Measurements from ENCODE around the gene ALDH2.
A peak's percentile ranks its signal among the peaks of the same experiment; 100 is the strongest.
"Not testable (repeated sequence)": the region's sequence is repeated elsewhere in the genome, so short reads cannot be mapped to it uniquely, and the experiment has no call there.

Gene ALDH2

GRCh38 chr12:111757361-111758119 is 9.2 kb upstream of the ALDH2 start:
- FAIRE-seq, result peak; percentile 85
- no peak for DNase-seq (ENCODE audit: extremely low spot score, insufficient read length, low read depth)

DNA sequence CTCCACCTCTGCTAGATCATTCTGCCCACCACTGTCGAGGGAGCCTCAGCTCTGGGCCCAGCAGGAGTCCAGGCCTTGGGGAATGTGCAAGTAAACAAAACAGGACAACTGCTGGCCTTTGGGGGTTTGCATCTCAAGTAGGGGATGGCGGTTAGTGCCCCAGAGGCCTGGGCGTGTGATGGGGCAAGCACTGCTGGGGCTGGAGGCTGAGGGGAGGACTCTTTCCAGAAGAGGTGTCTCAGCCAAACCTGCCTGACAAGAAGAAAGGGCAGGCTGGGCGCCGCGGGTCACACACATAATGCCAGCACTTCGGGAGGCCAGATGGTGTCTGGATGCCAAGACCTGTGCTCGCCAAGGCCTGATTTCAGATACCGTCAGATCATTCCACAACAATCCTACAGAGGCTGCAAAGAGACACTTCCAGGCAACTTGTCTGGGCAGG is 8.6 kb upstream of the ALDH2 start:
- FAIRE-seq, result no peak
- no peak for DNase-seq (ENCODE audit: extremely low spot score, insufficient read length, low read depth)

DNA sequence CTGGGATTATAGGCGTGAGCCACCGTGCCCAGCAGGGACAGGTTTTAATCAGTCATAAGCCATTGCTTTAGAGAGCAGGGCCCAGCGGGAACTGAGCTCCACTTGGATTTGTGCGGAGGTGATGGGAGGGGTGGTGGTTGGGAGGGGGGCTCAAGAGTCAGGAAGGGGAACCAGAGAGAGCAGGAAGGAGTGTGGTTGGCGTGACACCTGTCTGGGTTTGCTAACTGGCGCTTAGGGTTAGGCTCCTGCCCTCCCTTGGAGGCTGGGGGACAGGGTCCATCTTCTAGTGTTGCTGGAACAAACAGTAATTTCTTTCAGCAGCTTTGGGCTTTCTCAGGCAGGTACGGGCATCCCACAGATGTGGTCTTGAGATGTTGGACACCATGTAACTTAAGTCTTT is 7.5 kb upstream of the ALDH2 start:
- DNase-seq (ENCODE audit: extremely low spot score, insufficient read length, low read depth) (no peak), FAIRE-seq (no peak)

GRCh38 chr12:111759991-111760390 is 6.7 kb upstream of the ALDH2 start:
- FAIRE-seq (no peak), DNase-seq (ENCODE audit: extremely low spot score, insufficient read length, low read depth) (no peak)

DNA sequence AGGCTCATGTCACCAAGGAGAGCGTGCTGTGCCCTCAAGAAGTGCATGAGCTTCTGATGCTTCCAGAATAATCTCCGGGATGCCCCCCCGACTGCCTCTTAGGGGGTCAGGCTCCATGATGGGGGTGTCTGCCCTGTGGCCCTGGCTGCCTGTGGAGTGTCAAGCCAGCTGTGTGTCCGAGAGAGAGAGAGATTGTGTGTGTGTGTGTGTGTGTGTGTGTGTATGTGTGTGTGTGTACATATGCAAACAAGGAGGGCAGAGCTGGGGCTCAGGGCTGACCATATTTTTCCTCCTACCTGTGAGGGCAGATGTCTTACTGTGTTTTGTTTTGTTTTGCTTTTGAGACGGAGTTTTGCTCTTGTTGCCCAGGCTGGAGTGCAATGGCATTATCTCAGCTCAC is 5.6 kb upstream of the ALDH2 start:
- DNase-seq (ENCODE audit: extremely low spot score, insufficient read length, low read depth) (no peak), FAIRE-seq (peak; percentile 56)

DNA sequence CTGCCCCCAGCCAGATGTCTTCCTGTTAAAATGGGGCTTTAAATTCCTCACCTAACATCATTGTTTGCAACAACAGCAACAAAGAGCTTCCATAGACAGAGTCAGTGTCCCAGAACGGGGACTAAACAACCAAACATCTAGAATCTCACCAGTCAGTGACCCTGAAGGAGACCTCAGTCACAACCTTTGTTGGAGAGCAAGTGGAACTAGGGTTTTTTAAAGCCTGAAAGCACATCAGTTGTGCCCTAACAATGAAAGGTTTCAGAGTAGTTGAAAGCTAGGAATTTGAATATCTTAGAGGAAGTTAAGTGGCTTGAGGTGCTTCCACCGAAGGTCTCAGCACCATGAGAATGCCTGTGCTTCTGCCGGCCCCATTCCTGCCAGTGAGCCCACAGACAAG is 5.0 kb upstream of the ALDH2 start:
- DNase-seq (ENCODE audit: extremely low spot score, insufficient read length, low read depth), result no peak
- FAIRE-seq, result peak; percentile 80

- not testable (repeated sequence) for DNase-seq (ENCODE audit: extremely low spot score, insufficient read length, low read depth)
Observed at GRCh38 chr12:111763552-111763951, 3.2 kb upstream of the ALDH2 start.

DNA sequence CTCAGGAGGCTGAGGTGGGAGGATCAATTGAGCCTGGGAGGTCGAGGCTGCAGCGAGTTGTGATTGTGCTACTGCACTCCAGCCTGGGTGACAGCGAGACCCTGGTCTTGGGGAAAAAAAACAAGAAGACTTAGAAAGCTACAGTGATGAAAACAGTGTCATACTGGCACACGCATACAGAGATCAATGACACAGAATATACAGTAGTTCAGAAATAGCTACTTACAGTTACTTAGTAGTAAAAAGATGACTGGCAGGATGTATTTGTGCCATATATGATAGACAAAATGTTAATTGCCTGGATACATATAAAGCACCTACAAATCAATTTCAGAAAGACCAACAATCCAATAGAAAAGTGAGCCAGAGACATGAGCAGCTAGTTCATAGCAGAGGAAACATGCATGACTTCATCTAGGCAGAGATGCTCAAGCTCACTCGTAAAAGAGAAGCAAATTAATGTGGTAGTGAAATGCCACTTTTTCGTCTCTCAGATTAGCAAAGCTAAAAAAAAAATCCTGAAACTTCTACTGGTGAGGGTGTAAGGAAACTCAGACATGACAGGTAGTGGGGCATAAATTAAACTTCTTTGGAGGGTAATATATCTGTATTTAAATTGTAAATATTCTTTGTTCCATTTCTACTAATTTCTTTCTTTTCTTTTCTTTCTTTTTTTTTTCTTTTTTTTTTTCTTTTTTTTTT is 2.5 kb upstream of the ALDH2 start:
- peak; percentile 86 for FAIRE-seq

More at GRCh38 chr12:111763552-111763951, 3.2 kb upstream of the ALDH2 start:
- not testable (repeated sequence) for FAIRE-seq

GRCh38 chr12:111767362-111768158 is 827 bp downstream of the ALDH2 start:
- DNase-seq (ENCODE audit: extremely low spot score, insufficient read length, low read depth), result no peak
- no peak for FAIRE-seq

More for the DNA sequence above, 2.5 kb upstream of the ALDH2 start:
- no peak for DNase-seq (ENCODE audit: extremely low spot score, insufficient read length, low read depth)

DNA sequence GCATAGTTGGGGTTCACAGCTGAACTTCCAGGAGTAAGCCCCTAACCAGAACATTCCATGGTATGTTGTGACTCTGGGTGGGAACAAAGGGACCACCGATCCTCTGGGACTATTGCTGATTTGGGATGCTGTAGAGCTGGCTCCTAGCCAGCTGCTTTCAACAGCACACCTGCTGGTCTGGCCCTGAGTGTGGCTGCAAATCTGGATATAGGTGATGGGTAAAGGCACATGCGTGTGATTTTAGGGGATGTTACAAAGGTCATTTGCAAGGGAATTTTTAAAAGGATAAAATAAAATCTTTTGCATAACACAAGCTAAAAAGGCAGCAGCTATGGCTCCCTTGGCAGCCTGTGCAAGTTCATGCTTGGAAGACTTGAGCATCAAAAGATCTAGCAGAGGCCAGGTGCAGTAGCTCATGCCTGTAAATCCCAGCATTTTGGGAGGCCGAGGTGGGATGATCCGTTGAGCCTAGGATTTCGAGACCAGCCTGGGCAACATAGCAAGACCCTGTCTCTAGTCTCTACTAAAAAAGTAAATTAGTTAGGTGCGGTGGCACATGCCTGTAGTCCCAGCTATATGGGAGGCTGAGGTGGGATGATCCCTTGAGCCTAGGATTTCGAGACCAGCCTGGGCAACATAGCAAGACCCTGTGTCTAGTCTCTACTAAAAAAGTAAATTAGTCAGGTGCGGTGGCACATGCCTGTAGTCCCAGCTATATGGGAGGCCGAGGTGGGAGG is 1.6 kb downstream of the ALDH2 start:
- FAIRE-seq (no peak), DNase-seq (ENCODE audit: extremely low spot score, insufficient read length, low read depth) (no peak)

DNA sequence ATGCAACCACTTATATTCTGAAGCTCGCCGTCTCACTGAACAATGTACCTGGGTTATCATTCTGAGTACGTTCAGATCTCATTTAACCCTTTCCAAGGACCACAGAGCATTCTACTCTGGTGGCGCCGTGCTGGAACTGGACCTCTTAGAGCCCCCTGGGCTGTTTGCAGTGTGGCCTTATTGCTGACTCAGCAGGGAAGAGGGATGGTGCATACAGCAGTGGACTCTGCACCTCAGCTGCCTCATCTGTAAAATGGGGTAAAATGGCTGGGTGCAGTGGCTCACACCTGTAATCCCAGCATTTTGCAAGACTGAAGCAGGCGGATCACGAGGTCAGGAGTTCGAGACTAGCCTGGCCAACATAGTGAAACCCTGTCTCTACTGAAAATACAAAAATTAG is 2.9 kb downstream of the ALDH2 start:
- DNase-seq (ENCODE audit: extremely low spot score, insufficient read length, low read depth) (no peak), FAIRE-seq (no peak)

GRCh38 chr12:111773801-111774551 is 7.2 kb downstream of the ALDH2 start:
- DNase-seq (ENCODE audit: extremely low spot score, insufficient read length, low read depth), result no peak
- FAIRE-seq, result peak; percentile 84

DNA sequence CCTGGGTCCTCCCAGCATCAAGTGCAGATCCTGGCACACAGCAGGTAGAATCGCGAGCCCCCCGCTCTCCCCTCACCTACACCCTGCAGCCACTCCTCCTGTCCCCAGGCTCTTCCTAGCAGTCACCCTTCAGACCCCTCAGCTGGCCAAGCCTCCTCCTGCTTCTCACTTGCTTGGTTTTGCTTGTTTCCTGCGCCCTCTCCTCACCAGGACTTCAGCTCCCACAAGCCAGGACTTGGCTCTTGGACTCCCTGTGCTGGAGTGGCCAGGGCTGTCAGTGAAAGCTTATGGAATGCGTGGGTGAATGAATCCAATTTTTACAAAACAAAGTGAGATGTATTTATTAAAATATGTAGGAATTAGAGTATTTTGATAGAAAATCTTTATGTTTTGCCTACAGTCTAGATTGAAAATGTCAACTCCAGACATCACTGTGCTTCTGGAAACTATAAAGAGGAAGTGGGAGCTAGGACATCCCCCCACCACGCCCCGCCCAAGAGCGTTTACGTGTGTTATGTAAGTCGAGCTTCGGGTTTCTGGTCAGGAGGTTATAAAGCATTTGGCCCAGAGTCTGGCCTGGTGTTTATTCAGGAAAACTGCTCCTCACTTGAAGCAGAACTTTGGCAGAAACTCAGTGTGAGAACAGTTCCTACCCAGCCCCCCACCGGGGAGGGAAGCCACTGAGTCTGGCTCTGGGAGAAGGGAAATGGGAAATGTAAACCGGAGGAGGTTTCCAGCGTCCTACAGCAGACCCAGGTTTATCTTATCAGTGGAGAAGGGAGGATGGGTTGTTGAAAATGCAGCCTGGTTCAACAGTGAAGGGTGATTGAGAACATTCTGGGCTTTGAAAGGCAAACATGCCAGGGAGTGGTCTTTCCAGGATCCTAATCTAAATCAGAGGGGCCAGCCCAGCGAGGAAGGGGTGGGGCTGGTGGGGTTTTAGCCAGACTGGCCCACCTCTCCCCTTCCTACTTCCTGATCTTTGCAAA is 8.8 kb downstream of the ALDH2 start:
- DNase-seq (ENCODE audit: extremely low spot score, insufficient read length, low read depth), result no peak
- FAIRE-seq, result peak; percentile 84

GRCh38 chr12:111776836-111777344 is 10.2 kb downstream of the ALDH2 start:
- no peak for FAIRE-seq
- no peak for DNase-seq (ENCODE audit: extremely low spot score, insufficient read length, low read depth)

- FAIRE-seq (peak; percentile 81), DNase-seq (ENCODE audit: extremely low spot score, insufficient read length, low read depth) (no peak)
Observed at GRCh38 chr12:111777345-111778045, 10.8 kb downstream of the ALDH2 start.

- FAIRE-seq (no peak), DNase-seq (ENCODE audit: extremely low spot score, insufficient read length, low read depth) (no peak)
Observed at GRCh38 chr12:111780166-111780565, 13.4 kb downstream of the ALDH2 start.

DNA sequence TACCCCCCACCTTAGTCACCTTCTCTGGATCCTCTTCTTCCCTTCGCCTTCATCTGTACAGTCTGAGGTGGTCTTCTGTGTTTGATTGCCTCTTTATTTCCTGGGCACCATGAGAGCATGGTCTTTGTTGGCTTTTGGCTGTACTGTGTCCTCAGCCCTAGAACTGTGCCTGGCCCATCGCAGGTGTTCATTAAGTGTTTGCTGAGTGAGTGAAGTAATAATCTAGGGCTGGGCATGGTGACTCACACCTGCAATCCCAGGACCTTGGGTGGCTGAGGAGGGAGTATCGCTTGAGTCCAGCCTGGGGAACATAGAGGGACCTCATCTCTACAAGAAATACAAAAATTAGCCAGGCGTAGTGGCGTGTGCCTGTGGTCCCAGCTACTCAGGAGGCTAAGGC is 13.9 kb downstream of the ALDH2 start:
- FAIRE-seq (no peak), DNase-seq (ENCODE audit: extremely low spot score, insufficient read length, low read depth) (no peak)
